GM06990 (cell line): ENCODE measurements around the gene FMNL3.

Experiments used
- DNase-seq: peaks from one replicate; pipeline ENCODE4 v3.0.0-alpha.2; 2011; ENCODE audit not compliant: insufficient read length; ENCODE audit errors: extremely low read depth
- H3K27me3 ChIP-seq: replicated peaks from 2 replicates; pipeline ENCODE4 v1.6.0; 2011; ENCODE audit warnings: low read length; ENCODE audit not compliant: control insufficient read depth, insufficient read depth
- H3K36me3 ChIP-seq: 2 replicates; pipeline ENCODE4 v1.5.1; 2011; ENCODE audit warnings: low read length; ENCODE audit not compliant: control insufficient read depth, insufficient read depth
- H3K4me3 ChIP-seq: replicated peaks from 2 replicates; pipeline ENCODE4 v1.5.1; 2011; ENCODE audit warnings: low read depth, mild to moderate bottlenecking, control low read depth, low read length
- TF ChIP-seq, protein P1 (sequence below): IDR thresholded peaks from 2 replicates; pipeline ENCODE4 v1.5.1; 2011; ENCODE audit warnings: low read length, control low read depth, mild to moderate bottlenecking, inconsistent platforms; ENCODE audit not compliant: insufficient read depth, poor library complexity, severe bottlenecking

The FMNL3 gene

DNA sequence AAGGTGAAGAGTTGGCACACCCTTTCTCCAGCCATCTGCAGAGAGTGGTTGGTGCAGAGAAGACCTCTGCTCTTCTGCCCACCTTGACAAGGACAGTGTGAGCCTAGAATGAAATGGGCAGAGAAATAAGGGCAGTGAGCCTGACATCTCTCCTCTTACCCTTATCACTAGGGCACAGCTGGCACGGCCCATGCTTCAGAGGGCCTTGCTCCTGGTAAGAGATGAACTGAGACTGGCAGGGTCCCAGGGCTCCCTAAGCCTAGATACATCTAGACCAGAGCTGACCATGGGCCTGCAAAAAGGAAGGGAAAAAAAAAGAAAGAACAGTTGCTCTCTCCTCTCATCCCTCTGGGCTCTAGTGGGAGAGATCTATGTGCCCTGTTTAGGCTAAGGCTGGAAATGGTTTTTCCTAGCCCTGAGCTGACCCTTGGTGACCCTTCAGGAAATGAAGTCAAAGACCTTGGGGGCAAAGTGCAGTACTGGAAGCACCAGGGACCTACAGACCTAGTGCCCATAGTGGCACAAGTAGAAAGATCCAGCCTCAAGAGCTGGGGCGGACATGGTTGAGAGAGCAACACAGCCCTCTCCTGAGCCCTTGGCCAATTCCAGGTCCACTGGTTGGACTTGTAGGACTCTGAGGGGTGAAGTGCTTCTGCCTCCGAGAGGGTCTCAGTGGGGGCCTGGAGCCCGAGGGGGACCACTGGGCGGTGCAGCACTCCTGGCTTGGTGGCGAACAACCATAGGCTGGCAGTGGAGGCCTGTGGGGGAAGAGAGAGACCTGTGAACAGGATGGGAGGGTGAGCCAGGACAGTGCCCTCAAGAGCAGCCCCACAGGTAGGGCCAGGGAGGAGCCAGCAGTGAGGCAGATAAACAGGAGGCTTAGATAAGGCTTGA, 61.8 kb downstream of the FMNL3 start:
- Histone ChIP-seq H3K27me3 (no peaks in the 10 kb centered on the region), H3K36me3 (peaks cover 79% of the 10 kb centered on the region), H3K4me3 (no peak overlapping the region)
- TF ChIP-seq, protein P1, sequence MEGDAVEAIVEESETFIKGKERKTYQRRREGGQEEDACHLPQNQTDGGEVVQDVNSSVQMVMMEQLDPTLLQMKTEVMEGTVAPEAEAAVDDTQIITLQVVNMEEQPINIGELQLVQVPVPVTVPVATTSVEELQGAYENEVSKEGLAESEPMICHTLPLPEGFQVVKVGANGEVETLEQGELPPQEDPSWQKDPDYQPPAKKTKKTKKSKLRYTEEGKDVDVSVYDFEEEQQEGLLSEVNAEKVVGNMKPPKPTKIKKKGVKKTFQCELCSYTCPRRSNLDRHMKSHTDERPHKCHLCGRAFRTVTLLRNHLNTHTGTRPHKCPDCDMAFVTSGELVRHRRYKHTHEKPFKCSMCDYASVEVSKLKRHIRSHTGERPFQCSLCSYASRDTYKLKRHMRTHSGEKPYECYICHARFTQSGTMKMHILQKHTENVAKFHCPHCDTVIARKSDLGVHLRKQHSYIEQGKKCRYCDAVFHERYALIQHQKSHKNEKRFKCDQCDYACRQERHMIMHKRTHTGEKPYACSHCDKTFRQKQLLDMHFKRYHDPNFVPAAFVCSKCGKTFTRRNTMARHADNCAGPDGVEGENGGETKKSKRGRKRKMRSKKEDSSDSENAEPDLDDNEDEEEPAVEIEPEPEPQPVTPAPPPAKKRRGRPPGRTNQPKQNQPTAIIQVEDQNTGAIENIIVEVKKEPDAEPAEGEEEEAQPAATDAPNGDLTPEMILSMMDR, result no peak
- no peak for DNase-seq

- H3K4me3 ChIP-seq, result no peak overlapping the region
- TF ChIP-seq, protein P1, result peak; percentile 90
- no peak for DNase-seq
- H3K27me3 ChIP-seq, result no peaks in the 10 kb centered on the region
- peaks cover 72% of the 10 kb centered on the region for H3K36me3 ChIP-seq
Measured at GRCh38 chr12:49644620-49644994, 62.6 kb downstream of the FMNL3 start.

DNA sequence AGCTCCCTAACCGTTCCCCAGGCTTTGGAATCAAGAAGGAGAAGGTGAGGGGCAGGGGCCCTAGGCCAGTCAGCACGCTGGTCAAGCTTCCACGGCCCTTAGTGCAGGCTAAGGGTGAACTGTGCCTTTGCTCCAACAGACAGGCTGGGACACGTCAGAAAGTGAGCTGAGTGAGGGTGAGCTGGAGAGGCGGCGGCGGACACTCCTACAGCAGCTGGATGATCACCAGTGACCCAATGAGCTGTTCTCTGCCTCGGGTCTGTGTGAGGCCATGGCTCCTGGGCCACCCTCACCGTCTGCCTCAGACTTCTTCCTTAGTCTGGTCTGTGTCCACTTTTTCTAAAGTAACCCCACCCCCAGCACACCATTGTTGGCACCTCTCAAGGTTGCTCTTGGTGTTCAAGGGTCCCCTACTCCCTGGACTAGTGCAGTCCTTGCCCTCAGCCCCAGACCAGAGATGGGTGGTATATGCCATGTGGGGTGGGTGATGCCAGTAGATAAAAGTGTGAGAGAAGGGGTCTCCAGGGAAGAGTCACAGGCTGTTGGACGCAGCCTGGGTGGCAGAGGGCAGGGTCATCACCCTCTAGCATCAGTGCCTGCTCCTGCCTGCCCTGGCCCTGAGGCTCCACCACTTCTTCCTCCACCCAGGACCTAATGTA, 63.1 kb downstream of the FMNL3 start:
- DNase-seq, result no peak
- H3K4me3 ChIP-seq, result no peak overlapping the region
- H3K36me3 ChIP-seq, result peaks cover 67% of the 10 kb centered on the region
- no peaks in the 10 kb centered on the region for H3K27me3 ChIP-seq
- TF ChIP-seq, protein P1, result no peak

DNA sequence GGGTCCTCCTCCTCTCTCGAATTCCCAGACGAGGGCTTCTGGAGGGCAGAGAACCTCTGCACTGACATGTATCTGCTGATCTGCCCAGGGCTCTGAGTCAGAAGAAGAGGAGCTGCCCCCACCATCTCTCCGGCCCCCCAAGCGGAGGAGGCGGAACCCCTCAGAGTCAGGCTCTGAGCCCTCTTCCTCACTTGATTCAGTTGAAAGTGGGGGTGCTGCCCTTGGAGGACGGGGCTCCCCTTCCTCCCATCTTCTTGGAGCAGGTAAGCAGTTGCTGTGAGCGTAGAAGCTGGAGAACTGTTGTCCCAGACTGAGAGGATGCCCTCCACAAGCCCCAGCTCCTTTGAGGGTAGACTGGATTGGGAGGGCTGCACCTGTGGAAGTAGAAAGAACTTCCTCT, 64.1 kb downstream of the FMNL3 start:
- Histone ChIP-seq H3K4me3 (no peak overlapping the region), H3K27me3 (no peaks in the 10 kb centered on the region), H3K36me3 (peaks cover 58% of the 10 kb centered on the region)
- DNase-seq, result no peak
- TF ChIP-seq, protein P1, result no peak

DNA sequence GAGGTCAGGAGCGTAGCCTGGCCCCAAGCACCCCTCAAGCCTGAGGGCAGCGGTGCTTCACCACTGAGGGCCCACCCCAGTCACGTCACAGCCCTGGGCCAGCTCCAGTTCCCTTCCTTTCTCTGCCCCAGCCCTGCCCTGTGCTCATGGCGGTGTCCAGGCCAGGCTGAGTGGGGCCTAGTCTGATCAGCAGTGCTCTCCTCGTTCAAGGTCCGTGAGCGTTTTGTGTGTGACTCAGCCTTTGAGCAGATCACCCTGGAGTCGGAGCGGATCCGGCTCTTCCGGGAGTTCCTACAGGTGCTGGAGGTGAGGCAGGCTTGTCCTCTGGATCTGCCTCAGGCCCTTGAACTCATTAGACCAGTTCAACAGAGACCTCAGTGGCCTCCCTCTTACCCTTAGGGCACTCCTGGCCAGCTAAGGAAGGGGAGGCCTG, 64.8 kb downstream of the FMNL3 start:
- no peaks in the 10 kb centered on the region for H3K27me3 ChIP-seq
- TF ChIP-seq, protein P1, result no peak
- peaks cover 52% of the 10 kb centered on the region for H3K36me3 ChIP-seq
- no peak overlapping the region for H3K4me3 ChIP-seq
- no peak for DNase-seq
